GM18861 (cell line): ENCODE measurements around the gene DAZAP2.
"Not testable (repeated sequence)": the region's sequence is repeated elsewhere in the genome, so short reads cannot be mapped to it uniquely, and the experiment has no call there.

ENCODE experiments used
- ATAC-seq: cut with Tn5 transposase; IDR thresholded peaks from one replicate; pipeline ENCODE4 v1.9.1; 2021; ENCODE audit not compliant: unreplicated experiment

Gene DAZAP2

DNA sequence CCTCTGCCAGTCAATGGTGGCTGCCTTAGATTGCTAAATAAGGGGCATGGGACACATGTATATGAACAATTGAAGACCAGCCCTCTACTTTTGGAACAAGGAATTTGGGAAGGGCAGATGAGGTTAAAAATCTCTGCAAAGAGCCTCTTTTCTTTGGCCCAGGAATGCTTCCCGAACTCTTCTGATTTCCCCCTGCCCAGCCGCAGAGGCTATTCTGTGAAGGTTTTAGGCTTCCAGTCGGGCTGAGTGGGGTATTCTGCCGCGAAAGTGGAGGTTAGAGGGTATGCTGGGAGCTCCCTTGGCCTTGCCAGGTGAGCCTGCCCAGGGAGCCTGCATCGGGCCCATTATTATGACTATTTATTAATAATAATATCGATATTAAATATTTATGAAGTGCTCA is 22.0 kb upstream of the DAZAP2 start:
- ATAC-seq: no peak

DNA sequence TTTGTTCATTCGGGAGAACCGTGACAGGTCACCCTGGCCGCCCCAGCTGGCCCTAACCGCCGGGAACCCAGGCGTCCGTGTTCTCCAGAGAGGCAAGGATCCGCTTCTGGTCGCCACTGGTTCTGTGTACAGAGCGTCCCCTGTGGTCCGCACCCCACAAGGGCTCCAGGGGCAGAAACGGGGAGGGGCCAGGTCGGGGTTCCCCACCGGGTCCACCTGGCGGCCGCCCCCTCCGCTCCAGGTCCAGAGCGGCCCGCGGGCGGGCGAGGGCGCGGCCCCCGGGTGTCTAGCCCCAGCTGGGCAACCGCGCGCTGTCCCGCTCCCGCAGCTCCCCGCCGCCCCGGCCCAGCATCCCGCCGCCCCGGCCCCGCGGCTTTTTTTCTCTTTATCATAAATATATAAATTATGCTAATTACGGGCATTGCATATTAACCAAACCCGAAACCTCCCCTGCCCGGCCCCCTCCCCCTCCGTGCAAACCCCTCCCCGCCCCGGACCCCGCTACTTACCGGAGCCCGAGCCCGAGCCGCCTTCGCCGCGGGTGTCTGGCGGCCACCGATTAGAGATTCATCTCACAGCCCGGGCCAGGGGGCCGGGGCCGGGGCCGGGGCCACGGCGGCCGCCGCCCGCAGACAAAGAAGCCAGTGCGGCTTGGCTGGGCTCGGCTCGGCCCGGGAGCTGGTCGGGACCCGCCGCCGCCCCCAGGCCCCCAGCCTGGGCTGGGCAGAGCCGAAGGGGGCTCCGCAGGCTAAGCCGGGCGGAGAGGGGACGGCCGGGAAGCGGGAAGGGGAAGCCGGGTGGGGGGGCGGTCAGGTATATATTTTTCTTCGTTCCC is 21.3 kb upstream of the DAZAP2 start:
- peak; percentile 10 for ATAC-seq

DNA sequence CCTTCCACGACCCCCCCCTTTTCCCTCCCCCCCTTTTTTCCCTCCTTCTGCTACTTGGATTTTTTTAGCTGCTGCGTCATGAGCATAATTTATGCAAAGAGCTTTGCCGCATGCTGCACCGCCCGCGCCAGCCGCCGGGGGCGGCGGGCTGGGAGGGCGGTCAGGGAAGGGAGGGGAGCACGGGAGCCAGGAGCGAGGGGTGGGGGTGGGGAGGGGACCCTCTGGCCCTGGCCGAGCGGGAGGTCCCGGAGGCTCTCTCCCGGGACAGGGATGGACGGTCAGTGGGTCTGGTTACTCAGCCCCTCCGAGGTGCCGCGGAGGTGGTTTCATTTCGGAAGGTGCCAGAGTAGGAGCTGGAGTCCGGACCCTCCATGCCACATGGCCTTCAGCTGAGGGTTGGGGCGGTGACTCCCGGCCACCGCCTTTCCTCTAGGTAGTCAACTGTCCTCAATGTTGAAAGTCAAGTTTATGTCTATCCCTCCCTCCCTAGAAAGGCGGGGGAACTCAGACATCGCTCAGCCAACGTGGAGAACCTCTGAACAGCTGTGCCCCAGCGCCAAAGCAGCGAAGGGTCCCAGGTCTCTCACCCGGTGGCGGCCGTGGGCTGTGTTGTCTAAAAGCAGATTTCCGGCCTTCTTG is 20.5 kb upstream of the DAZAP2 start, which contains the start of gene POU6F1:
POU6F1 (minus strand) TSS at position 95 of the 639 bp plus-strand sequence. CDS start 11,226 bp downstream, outside the sequence.
- ATAC-seq: peak; percentile 57

DNA sequence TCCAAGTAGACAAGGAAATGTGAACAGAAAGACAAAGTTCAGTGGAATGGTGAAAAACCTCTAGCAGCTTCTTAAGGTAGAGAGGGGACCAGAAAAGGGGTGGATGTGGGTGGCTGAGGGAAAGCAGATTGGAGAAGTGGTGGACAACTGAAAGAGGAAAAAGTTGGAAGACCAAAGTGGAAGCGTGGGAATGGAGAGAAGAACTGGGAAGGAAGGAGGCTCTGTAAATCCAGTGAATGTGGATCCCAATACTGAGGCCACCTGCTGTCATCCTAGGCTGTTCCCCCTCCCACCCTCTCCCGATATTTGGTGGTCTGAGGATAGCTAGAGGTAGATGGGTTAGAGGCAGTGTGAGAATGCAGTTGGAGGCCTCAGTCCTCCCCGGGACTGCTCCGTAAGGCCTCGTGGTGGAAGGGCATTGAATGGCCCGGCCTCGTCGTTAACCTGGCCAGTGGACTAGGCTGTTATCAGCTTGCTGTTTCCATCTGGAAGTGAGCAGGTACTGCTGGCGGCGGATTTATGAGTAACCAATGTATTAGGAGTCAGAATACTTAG is 19.9 kb upstream of the DAZAP2 start:
- ATAC-seq: no peak

DNA sequence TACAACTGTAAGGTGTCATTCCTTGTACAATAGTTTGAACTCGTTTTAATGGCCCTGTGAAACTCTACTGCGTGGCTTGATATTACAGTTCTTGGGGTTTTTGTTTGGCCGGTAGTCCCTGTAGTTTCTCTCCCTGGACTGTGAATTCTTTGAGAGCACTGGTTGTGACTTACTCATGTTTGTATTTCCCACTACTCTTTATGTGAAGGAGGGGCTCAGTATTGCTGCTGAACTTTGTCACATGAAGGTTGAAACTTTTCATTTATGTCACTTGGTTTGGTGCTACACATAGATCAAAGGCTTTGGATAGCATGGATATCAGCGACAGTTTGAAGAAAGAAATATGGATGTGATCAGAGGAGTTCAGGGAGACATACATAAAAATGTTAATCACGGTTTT is 19.3 kb upstream of the DAZAP2 start:
- ATAC-seq: no peak

DNA sequence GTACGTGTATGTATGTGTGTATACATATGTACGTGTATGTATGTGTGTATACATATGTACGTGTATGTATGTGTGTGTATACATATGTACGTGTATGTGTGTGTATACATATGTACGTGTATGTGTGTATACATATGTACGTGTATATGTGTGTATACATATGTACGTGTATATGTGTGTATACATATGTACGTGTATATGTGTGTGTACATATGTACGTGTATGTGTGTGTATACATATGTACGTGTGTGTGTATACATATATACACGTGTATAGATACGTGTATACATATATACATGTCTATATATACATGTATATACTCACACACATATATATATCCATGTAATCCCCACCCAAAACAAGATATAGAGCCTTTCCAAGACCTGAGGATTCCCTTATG is 18.8 kb upstream of the DAZAP2 start:
- not testable (repeated sequence) for ATAC-seq

DNA sequence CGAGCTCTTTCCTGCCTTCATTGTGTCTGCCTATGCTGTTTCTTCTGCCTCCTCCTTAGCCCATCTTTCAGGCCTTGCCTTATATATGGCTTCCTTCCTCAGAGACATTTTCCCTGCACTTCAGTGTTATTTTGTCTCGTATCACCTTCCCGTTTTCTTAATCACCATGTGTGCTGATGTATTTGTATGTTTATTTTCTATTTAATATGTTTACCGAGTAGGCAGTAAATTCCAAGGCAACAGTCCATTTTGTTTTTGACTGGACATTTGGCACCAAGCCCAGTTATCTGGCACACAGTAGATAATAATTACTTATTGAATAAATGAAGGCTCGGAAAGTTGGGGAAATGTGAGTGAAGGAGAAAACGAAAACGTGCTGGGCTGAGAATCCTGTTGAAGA is 16.2 kb upstream of the DAZAP2 start:
- no peak for ATAC-seq

DNA sequence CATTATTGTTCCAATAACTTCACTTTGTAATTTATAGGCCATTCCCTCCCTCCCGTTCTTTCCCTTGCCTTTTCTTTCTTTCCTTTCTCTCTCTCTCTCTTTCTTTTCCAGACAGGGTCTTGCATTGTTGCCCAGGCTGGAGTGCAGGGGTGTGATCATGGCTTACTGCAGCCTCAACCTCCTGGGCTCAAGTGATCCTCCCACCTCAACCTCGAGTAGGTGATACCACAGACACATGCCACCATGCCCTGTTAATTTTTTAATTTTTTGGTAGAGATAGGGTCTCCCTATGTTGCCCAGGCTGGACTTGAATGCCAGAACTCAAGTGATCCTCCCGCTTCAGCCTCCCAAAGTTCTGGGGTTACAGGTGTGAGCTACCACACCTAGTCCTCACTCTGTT is 14.0 kb upstream of the DAZAP2 start:
- no peak for ATAC-seq

DNA sequence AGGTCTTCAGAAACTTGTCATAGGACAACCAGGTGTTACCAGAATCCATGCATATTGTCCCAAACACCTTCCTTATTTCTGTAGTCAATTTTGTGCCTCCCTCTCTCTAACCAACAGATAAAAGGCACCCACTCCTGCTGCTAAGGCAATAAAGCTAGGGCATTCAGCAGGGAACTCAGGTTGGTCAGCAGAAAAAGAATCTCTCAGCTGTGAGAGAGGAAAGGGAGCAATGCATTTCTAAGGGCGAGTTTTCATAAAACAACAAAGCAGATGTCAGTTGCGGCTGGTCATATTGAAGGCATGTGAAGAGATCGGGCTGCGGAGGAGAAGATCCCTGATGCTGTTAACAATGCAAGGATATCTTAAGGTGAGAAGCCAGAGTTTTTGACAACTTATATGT is 13.4 kb upstream of the DAZAP2 start:
- ATAC-seq: no peak

DNA sequence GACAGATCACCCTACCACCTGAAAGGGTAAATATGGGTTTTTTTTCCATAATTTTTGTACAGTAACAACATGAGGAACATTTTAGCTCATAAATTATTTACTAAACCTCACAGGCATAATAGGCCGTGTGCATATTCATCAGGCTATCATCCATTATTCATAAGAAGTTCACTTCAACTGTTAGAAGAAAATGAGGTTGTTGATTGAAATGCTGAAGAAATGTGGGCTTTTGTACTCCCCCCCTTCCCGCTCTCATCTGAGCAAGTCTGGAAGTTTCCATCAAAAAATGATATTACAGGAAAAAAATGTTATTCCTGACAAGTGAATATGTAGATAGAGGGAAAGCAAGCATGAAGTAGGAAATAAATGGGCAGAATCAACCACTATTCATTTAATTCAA is 12.9 kb upstream of the DAZAP2 start:
- ATAC-seq: no peak

DNA sequence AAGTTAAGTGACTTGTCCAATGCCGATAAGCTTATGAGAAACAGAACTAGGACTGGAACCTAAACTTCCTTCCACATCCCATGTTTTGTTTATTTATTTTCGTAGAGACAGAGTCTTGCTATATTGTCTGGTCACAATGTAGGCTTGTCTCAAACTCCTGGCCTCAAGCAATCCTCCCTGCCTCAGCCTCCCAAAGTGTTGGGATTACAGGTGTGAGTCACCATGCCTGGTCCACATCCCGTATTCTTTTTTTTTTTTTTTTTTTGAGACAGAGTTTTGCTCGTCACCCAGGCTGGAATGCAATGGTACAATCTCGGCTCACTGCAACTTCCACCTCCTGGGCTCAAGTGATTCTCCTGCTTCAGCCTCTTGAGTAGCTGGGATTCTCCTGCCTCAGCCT is 11.5 kb upstream of the DAZAP2 start:
- ATAC-seq: not testable (repeated sequence)

DNA sequence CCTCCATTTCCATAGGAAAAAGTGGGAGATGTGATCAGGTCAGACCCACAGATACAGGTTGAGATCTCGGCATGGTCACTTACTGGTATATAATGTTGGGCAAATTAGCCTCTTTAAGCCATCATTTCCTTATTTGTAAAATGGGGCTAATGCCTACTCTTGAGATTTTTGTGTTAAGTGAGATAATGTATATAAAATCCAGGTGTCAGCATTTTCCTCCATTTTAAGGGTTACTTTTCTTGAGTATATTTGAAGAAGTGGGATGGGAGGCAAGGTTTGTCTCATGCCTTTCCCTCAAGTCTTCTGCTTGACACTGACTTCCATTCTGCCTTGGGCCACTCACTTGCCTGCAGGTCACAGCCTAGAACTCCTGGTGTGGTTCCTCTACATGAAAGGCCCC is 10.7 kb upstream of the DAZAP2 start:
- ATAC-seq: no peak

DNA sequence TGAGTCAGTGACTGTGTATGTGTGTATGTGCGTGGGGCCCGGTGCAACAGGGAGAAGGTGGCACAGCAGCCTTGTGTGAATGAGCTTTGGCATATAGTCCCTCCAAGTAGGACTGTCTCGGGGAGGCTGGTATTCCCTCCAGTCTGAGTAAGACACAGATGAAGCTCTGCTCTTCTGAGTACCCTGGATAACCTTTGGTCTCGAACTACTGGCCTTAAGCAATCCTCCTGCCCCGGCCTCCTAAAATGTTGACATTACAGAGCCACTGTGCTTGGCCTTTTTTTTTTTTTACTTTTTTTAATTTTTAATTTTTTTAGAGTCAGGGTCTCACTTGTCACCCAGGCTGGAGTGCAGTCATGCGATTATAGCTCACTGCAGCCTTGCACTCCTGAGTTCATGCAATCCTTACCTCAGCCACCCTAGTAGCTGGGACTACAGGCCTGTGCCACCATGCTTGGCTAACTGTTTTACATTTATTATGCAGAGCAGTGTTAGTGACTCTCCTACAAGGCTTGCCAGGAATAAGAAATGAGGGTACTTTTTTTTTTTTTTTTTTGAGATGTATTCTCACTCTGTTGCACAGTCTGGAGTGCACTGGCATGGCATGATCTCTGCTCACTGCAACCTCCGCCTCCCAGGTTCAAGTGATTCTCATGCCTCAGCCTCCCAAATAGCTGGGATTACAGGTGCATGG is 9.4 kb upstream of the DAZAP2 start:
- no peak for ATAC-seq

DNA sequence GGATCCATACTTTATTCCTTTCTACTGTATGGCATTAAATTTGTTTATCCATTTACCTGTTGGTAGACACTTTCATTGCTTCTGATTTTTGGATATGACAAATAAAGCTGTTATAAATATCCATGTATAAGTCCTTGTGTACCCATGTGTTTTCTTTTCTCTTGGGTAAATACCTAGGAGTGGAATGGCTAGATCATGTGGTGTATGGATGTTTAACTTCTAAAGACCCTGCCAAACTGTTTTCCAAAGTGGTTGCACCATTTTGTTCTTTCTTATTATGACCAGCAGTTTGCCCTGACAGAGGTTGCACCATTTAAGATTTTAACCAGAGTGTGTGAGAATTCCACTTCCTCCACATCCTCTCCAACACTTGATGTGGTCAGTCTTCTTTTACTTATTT is 6.0 kb upstream of the DAZAP2 start:
- ATAC-seq: no peak

DNA sequence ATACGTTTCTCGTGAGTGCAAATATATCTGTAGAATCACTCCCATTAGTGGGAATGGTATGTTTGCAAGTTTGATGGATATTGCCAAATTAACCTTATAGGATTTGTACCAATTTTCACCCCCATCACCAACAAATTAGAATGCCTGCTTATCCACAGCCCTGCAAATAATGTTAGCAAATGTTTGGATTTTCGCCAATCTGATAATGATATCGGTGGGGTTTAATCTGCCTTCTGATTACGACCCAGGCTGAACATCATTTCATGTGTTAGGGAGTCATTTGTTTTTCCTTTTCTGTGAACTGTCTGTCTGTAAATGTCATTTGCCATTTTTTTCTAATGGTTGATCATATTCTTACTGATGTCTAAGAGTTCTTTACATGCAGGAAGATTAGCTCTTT is 4.1 kb upstream of the DAZAP2 start:
- no peak for ATAC-seq

DNA sequence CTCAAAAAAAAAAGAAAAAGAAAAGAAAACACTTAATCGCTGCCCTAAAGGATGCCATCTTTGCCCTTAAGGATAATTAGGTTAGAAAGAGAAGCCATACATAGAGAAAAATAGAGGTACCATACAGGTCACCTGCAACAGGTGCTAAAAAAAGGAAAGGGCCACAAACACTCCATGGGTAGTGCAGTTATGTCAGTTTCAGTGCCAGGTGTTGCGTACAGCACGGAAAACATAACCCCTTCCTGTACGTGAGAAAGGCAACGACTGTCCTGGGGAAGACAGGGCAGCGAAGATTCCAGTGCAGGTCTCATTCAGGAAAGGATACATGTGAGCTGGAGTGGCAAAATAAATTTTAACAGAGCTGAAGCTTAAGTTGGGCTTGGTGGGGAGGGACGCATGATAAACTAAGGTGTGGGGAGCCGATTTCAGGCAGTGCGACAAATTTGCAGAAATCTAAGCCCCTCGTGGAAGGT is 553 bp upstream of the DAZAP2 start:
- no peak for ATAC-seq

DNA sequence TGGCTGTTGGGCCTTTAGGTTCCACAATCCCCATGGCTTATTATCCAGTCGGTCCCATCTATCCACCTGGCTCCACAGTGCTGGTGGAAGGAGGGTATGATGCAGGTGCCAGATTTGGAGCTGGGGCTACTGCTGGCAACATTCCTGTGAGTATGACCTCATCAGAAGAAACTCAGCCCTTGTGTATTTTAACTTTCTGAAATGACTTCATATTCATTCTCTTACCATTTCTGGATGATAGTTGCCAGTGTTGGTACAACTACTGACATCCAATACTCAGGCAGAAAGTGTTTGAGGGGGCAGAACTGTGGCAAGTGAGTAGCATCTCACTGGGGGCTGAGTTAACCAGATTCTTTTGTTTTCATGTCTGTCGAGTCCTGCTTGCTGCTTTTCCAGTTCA is 2.3 kb downstream of the DAZAP2 start:
- no peak for ATAC-seq

DNA sequence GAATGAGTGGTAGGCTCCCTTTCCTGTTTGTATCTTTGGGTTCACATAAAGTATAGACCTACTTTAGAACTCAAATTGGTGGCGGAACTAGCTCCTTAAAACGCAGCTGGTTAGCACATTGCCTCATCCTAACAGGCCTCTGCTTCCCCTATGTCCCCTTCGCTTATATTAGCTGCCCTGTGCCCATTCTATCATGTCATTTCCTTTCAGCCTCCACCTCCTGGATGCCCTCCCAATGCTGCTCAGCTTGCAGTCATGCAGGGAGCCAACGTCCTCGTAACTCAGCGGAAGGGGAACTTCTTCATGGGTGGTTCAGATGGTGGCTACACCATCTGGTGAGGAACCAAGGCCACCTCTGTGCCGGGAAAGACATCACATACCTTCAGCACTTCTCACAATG is 3.5 kb downstream of the DAZAP2 start:
- ATAC-seq: no peak

DNA sequence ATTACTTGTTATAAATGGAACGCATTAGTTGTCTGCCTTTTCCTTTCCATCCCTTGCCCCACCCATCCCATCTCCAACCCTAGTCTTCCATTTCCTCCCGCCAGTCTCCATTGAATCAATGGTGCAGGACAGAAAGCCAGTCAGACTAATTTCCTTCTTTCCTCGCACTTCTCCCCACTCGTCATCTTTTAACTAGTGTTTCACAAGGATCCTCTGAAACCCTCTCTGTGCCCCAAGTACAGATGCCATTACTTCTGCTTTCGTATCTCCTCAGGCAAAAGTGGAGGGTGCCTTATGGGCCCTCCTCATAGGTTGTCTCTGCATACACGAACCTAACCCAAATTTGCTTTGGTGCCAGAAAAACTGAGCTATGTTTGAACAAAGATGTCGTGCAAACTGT is 4.2 kb downstream of the DAZAP2 start:
- no peak for ATAC-seq

DNA sequence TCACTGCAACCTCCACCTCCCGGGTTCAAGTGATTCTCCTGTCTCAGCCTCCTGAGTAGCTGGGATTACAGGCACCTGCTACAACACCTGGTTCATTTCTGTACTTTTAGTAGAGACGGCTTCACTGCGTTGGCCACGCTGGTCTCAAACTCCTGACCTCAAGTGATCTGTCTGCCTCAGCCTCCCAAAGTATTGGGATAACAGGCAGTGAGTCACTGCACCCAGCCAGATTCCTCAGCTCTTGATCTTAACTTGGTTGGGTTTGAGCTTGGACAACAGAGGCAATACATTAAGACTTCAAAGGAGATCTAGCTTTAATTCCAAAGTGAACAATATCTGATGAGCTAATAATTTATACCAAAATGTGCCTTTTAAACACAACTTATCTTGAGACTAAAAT is 5.6 kb downstream of the DAZAP2 start:
- no peak for ATAC-seq

DNA sequence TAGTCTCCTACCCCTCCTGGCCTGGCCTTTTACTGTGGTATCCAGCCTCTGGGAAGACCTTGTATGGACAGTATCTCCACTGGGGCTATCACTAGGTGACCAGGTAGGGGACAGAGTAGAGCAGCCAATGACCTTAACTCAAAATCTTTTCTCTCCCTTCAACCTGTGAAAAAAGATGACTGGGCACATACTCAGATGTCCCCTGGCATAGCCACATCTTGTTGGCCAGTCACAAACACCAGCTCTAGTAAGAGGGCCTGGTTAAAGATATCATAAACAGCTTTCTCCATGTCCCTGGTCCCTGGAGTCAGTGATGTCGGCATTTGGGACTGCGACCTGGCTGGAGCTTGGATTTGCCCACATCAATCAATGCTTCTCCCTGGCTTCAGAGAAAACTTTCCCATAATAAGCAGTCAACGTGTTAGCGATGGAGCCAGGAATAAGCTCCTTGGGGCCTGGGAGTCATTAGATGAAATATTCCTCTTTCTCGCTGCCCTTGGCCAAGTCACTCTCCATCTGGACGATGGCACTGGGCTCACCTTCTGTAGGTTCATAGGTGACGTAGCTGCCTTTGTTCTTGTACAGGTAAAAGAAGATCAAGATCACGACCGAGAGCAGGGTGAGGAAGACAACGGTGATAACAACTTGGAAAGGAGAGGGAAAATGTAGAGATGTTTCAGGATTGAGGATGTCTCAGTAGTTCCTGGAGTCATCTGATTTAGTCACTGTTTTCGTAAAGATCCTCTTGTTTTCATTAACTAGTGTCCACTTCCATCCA is 7.0 kb downstream of the DAZAP2 start:
- no peak for ATAC-seq
